Stimulated activated CD8-positive, alpha-beta memory T cell treated with anti-CD3 and anti-CD28 coated beads, Interleukin-7, amount 100 ng/mL, for 1 hour (primary cell): ENCODE results near the gene CLCC1.
"Not testable (repeated sequence)": the region's sequence is repeated elsewhere in the genome, so short reads cannot be mapped to it uniquely, and the experiment has no call there.

Experiments used
- DNase-seq, 2 donors: peaks; one replicate each; pipeline ENCODE4 v3.0.0-alpha.2; 2020; ENCODE audit warnings: low read depth in 2 of 2

The CLCC1 gene, protein sequence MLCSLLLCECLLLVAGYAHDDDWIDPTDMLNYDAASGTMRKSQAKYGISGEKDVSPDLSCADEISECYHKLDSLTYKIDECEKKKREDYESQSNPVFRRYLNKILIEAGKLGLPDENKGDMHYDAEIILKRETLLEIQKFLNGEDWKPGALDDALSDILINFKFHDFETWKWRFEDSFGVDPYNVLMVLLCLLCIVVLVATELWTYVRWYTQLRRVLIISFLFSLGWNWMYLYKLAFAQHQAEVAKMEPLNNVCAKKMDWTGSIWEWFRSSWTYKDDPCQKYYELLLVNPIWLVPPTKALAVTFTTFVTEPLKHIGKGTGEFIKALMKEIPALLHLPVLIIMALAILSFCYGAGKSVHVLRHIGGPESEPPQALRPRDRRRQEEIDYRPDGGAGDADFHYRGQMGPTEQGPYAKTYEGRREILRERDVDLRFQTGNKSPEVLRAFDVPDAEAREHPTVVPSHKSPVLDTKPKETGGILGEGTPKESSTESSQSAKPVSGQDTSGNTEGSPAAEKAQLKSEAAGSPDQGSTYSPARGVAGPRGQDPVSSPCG

GRCh38 chr1:108963052-108963686 is at the start of gene CLCC1:
Gene CLCC1, minus strand, starts transcription at chr1:108963484. Its CDS starts 13,047 bp downstream, at chr1:108950437.
- peak; percentile 68 to 77 for DNase-seq

DNA sequence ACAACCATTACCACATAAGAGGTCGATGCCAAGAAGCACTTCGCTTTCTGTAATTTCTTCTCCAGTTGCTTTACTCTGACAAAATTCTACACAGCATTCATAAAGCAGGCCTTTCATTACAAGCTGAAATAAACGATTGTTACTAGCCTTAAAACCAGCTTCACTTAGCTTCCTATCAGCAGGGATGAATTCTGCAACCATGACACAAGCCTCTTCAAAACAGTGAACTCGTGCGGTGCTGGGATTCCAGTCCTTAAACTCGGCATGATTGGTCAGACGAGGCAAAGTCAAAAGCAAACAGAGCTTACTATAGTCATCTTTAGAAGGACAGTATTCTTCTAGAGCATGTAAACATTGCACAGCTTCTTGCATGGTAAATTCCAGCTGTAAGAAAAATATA is 48.1 kb upstream of the CLCC1 start:
- DNase-seq, result no peak

DNA sequence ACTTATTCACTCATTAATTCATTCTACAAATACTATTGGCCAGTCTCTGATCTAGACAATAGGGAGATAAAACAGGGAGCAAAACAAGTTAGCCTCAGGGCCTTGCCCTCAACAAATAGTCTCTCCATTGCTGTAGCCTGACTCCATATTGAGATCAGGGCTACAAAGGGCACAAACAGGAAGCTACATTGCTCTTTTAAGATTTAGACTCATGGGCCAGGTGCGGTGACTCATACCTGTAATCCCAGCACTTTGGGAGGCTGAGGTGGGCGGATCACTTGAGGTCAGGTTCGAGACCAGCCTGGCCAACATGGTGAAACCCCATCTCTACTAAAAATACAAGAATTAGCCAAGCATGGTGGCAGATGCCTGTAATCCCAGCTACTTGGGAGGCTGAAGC is 33.3 kb upstream of the CLCC1 start:
- not testable (repeated sequence) for DNase-seq

- DNase-seq, result no peak
These were observed 19.8 kb upstream of the CLCC1 start for GRCh38 chr1:108983114-108983513.

GRCh38 chr1:108976658-108977057 is 13.4 kb upstream of the CLCC1 start:
- DNase-seq, result no peak

GRCh38 chr1:108972951-108973350 is 9.7 kb upstream of the CLCC1 start:
- no peak for DNase-seq

- no peak for DNase-seq
These were observed 6.1 kb upstream of the CLCC1 start for GRCh38 chr1:108969346-108969745.

GRCh38 chr1:108962681-108963051 is 618 bp downstream of the CLCC1 start:
- DNase-seq, result no peak

DNA sequence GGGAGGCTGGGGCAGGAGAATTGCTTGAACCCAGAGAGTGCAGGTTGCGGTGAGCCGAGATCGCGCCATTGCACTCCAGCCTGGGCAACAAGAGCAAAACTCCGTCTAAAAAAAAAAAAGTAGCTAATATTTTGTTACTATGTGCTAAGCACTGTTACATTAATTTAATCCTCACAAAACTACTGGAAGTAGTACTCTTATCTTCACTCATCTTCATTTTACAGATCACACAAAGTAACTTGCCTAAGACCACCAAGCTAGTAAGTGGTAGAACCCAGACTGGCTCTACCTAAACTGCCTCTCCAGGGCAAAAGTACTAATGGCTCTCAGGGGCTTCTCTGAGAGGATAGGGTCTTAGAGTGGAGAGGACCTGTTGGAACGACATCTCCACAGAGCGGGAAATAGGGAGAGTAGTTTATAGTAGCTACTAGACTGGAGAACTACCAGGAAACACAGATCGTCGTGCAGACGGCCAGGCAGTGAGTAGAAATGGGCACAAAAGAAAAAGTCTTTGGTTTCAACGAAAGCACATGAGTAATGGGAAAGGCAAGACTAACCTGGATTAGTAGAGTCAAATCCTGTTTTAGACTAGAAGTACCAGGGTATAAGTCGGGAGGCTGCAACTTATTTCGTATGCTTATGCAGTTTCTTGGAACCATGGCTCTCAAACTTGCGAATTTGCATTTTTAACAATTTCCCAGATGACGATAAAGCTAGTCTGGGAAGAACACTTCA is 1.4 kb downstream of the CLCC1 start:
- no peak for DNase-seq

DNA sequence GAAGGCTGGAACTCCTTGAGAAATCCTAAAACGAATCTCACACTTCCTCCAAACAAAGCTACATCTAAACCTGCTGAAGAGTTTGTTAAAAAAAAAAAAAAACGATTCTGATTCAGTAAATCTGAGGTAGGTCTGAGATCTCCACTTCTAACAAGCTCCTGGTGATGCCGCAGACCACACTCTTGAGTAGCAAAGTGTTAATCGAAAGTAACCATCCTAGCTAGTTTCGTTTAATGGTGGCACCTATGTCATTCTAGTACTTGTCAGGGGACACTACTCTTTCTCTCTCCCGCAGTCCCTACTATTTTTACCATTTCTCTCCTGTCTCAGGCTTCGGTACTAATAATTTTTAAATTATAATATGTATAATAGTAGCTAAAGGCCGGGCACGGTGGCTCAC is 2.1 kb downstream of the CLCC1 start:
- no peak for DNase-seq

DNA sequence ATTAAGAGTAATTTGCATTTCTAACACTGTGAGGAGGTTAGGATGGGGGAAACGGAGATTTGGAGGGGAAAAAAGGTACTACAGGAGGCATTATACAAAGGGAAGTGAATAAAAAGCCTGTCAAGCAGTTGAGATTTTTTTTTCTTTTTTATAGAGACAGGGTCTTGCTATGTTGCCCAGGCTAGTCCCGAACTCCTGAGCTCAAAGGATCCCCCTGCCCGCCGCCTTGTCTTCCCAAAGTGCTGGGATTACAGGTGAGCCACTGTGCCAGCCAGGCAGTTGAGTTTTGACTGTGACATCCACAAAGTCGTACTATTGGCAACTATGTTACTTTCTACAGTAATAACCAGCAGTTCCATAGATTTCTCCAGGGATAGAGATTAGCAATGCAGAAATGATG is 2.6 kb downstream of the CLCC1 start:
- DNase-seq, result no peak

GRCh38 chr1:108957888-108958287 is 5.4 kb downstream of the CLCC1 start:
- DNase-seq, result no peak

DNA sequence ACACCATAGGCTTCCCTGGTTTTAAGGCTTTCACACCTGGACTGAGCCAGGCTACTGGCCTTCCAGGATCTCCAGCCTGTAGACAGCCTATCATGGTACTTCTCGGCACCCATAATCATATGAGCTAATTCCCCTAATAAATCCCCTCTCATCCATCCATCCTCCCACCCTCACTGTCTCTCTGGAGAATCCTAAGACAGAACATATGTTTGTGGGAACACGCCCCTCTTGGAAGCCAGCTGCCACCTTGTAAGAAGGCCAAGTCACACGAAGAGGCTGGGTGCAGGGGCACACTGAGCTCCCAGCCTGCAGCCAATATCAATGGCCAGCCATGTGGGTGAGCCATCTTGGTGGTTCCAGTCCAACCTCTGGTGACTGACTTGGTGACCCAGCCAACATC is 7.4 kb downstream of the CLCC1 start:
- no peak for DNase-seq

- DNase-seq, result no peak
These were observed 8.2 kb downstream of the CLCC1 start for GRCh38 chr1:108955111-108955510.

- DNase-seq, result no peak
These were observed 9.8 kb downstream of the CLCC1 start for GRCh38 chr1:108953452-108953851.

GRCh38 chr1:108951242-108951641 is 12.0 kb downstream of the CLCC1 start:
- DNase-seq, result no peak

DNA sequence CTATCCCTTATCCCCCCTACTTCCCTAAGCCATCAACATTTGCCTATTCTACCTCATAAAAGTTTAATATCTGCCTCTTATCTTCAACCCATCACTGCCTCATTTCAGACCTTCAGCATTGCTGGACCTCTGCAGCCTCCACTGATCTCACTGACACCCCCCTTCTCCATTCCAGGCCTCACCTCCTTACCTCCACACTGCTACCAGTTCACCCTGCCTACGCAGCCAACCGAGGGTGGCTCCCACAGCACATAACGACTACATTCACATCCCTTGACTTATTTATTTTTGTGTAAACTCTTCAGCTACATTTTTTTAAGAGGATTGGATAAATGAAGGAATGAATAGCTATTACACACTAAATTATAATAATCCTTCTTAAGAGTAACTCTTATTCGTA is 14.2 kb downstream of the CLCC1 start:
- no peak for DNase-seq

DNA sequence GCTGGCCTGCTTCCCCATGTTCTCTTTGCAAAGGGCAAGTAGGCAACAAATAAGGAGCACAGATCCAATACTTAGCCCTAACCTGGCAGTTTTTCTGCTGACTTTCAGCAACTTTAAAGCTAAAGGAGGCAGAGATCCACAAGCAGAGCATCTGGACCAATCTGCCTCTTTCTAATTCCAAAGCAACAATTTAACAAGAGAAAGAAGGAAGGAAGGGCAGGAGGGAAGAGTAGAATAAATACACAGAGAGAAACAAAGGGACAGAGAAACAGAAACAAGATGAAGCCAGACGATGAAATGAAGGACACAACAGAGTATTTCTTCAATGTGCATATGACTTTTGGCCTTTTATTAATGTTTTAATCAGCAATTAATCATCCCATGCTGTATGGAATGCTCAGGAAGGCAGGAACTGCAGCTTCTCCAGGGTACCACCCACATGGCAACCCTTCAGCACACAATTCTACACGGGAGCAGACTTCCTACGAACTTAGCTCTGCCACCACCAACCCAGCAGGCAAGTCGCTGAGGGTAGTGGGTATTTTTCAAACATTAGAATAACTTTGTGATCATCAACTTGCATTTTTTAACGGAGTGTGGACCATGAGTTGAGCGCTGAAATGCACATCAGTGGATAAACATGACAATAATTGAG is 15.3 kb downstream of the CLCC1 start:
- DNase-seq, result no peak

- no peak for DNase-seq
These were observed 27.1 kb downstream of the CLCC1 start for GRCh38 chr1:108936170-108936569.

- no peak for DNase-seq
These were observed 29.3 kb downstream of the CLCC1 start for GRCh38 chr1:108933944-108934343.

GRCh38 chr1:108927565-108927964 is 35.7 kb downstream of the CLCC1 start:
- not testable (repeated sequence) for DNase-seq

GRCh38 chr1:108925920-108926319 is 37.4 kb downstream of the CLCC1 start:
- DNase-seq, result no peak
